Measurements from ENCODE around the gene C2orf72. TPM values are rescaled to one million over a fixed set of nuclear protein-coding genes. Genes with fewer than 3 reads are reported as not detected.

The C2orf72 gene
- total RNA-seq, 1 donor from 2014 or later = 0.42 TPM

GRCh38 chr2:231007286-231008098 is 29.8 kb upstream of the C2orf72 start:
- Mint-ChIP-seq H3K27me3 (ENCODE audit: unreplicated experiment) (peaks cover 6% of the 10 kb centered on the region), H3K4me1 (ENCODE audit: low read depth, unreplicated experiment) (peaks cover 8% of the 10 kb centered on the region), H3K4me3 (ENCODE audit: unreplicated experiment) (no peak overlapping the region), H3K9me3 (ENCODE audit: unreplicated experiment) (peaks cover 2% of the 10 kb centered on the region), H3K36me3 (ENCODE audit: unreplicated experiment) (peaks cover 11% of the 10 kb centered on the region), H3K27ac (ENCODE audit: unreplicated experiment) (no peak overlapping the region)
- no peak for TF ChIP-seq CTCF (IDR thresholded peaks at IDR 0.05; ENCODE audit: partially characterized antibody, unreplicated experiment)
- no peak for DNase-seq

GRCh38 chr2:231008131-231008530 is 29.2 kb upstream of the C2orf72 start:
- no peak overlapping the region for H3K27ac Mint-ChIP-seq (ENCODE audit: unreplicated experiment)
- peaks cover 8% of the 10 kb centered on the region for H3K4me1 Mint-ChIP-seq (ENCODE audit: low read depth, unreplicated experiment)
- peaks cover 11% of the 10 kb centered on the region for H3K36me3 Mint-ChIP-seq (ENCODE audit: unreplicated experiment)
- H3K9me3 Mint-ChIP-seq (ENCODE audit: unreplicated experiment) = peaks cover 4% of the 10 kb centered on the region
- peaks cover 6% of the 10 kb centered on the region for H3K27me3 Mint-ChIP-seq (ENCODE audit: unreplicated experiment)
- no peak overlapping the region for H3K4me3 Mint-ChIP-seq (ENCODE audit: unreplicated experiment)
- no peak for TF ChIP-seq CTCF (IDR thresholded peaks at IDR 0.05; ENCODE audit: partially characterized antibody, unreplicated experiment)
- DNase-seq = no peak

- Mint-ChIP-seq H3K9me3 (ENCODE audit: unreplicated experiment) (peaks cover 4% of the 10 kb centered on the region), H3K4me3 (ENCODE audit: unreplicated experiment) (peak overlapping the region; percentile 36), H3K4me1 (ENCODE audit: low read depth, unreplicated experiment) (peaks cover 8% of the 10 kb centered on the region), H3K27ac (ENCODE audit: unreplicated experiment) (peak overlapping the region; percentile 24), H3K36me3 (ENCODE audit: unreplicated experiment) (peaks cover 11% of the 10 kb centered on the region), H3K27me3 (ENCODE audit: unreplicated experiment) (peaks cover 6% of the 10 kb centered on the region)
- DNase-seq = peak; percentile 51
- no peak for TF ChIP-seq CTCF (IDR thresholded peaks at IDR 0.05; ENCODE audit: partially characterized antibody, unreplicated experiment)
Observed at GRCh38 chr2:231009236-231009919, 27.9 kb upstream of the C2orf72 start.

GRCh38 chr2:231010201-231010730 is 27.1 kb upstream of the C2orf72 start:
- TF ChIP-seq CTCF (IDR thresholded peaks at IDR 0.05; ENCODE audit: partially characterized antibody, unreplicated experiment) = no peak
- H3K27me3 Mint-ChIP-seq (ENCODE audit: unreplicated experiment) = peaks cover 3% of the 10 kb centered on the region
- H3K4me3 Mint-ChIP-seq (ENCODE audit: unreplicated experiment) = no peak overlapping the region
- H3K4me1 Mint-ChIP-seq (ENCODE audit: low read depth, unreplicated experiment) = peaks cover 8% of the 10 kb centered on the region
- H3K36me3 Mint-ChIP-seq (ENCODE audit: unreplicated experiment) = peaks cover 5% of the 10 kb centered on the region
- DNase-seq = no peak
- H3K27ac Mint-ChIP-seq (ENCODE audit: unreplicated experiment) = no peak overlapping the region
- H3K9me3 Mint-ChIP-seq (ENCODE audit: unreplicated experiment) = peaks cover 4% of the 10 kb centered on the region

All from glutamatergic neuron (in vitro differentiated cells).